HG03442 (cell line): Measurements from ENCODE around the gene TTC5.
A peak's percentile ranks its signal among the peaks of the same experiment; 100 is the strongest.
"Not testable (repeated sequence)": the region's sequence is repeated elsewhere in the genome, so short reads cannot be mapped to it uniquely, and the experiment has no call there.

Experiments used
- ATAC-seq: cut with Tn5 transposase; IDR thresholded peaks from one replicate; pipeline ENCODE4 v1.9.1; 2021; ENCODE audit warnings: mild to moderate bottlenecking, moderate library complexity; ENCODE audit not compliant: unreplicated experiment

TTC5 gene

DNA sequence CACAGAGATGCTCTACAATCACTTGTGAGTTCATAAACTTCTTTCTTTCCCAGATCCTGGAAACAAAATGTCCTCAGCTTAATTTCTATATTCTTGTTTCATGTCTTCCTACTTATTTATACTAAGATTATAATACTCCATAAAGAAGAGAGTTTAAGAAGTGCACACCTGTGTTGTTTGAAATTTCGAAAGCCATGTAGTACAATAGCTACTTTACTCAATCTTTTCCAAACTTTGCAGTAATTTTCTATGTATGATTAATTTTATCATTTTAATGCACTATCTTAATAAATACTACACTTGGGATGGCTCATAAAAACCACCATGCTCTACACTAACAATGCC is 300 bp upstream of the TTC5 start:
- ATAC-seq = no peak

DNA sequence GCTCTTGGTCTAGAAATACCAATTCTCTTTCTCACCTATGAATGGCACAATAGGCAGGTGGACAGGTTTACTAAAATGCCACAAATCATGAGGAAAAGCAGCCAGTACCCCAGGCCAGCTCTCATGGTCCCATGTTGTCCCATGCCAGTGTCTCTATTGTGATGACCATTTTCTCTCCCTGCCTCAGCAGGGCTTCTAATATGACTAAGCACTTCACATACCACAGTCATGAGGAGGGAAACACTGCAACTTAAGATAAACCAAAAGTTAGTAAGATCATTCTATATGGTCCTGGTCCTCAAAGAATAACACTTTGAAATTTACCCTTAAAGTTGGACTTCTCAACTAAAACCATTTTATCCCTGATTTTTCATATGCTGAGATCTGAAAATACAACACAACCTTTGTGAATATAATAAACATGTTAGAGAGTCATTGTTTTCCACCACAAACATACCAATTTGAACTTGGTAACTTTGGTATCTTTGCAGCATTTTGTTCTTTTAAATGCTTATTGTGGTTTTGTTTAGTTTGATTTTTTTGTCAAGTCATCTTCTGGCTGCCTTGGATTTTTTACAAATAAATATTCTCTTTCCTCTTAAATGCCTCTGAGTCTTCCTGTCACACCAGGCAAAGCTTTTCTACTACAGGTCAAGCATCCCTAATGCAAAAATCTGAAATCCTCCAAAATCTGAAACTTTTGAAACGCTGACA is 3.6 kb downstream of the TTC5 start:
- no peak for ATAC-seq

DNA sequence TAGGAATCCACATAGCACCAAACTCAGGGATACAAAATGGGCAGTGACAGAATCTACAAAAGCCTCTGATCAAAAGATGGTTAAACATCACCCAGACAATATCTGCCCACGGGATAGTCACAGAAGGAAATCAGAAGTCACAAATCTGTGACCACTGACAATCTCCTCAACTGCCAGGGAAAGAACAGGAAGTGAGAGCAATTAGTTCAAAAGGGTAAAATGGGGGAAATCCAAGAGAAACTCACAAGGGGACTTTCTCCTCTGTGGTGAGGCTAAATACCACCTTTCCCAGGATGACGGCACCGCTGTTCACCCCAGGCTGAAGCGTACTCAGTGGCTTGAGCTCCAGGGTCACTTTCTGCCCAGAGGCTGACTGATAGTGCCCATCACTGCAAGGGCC is 10.7 kb downstream of the TTC5 start:
- ATAC-seq = peak; percentile 93

DNA sequence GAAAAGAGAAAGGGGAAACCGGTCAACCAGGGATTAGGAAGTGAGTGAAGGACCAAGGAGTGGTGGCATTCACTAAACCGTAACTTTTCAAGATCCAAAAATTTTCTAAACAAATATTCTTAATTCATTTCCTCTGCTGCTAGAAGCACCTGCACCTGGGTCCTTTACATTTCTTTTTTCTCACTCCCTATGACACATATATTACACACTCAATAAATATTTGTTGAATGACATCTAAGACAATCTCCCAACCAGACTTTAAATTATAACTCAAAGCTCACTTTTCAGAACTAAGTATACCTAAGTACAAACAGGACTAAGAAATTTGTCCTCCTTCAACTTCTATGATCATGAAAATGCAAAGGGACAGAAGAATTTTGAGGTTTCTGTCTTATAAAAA is 11.1 kb downstream of the TTC5 start:
- ATAC-seq = no peak

DNA sequence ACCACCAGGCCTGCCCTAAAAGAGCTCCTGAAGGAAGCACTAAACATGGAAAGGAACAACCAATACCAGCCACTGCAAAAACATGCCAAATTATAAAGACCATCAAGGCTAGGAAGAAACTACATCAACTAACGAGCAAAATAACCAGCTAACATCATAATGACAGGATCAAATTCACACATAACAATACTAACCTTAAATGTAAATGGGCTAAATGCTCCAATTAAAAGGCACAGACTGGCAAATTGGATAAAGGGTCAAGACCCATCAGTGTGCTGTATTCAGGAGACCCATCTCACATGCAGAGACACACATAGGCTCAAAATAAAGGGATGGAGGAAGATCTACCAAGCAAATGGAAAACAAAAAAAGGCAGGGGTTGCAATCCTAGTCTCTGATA is 23.8 kb downstream of the TTC5 start:
- ATAC-seq = not testable (repeated sequence)

DNA sequence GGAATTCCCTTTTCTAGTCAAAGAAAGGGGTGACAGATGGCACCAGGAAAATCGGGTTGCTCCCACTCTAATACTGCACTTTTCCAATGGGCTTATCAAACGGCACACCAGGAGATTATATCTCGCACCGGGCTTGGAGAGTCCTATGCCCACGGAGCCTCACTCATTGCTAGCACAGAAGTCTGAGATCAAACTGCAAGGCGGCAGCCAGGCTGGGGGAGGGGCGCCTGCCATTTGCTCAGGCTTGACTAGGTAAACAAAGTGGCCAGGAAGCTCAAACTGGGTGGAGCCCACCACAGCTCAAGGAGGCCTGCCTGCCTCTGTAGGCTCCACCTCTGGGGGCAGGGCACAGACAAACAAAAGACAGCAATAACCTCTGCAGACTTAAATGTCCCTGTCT is 25.5 kb downstream of the TTC5 start:
- not testable (repeated sequence) for ATAC-seq

DNA sequence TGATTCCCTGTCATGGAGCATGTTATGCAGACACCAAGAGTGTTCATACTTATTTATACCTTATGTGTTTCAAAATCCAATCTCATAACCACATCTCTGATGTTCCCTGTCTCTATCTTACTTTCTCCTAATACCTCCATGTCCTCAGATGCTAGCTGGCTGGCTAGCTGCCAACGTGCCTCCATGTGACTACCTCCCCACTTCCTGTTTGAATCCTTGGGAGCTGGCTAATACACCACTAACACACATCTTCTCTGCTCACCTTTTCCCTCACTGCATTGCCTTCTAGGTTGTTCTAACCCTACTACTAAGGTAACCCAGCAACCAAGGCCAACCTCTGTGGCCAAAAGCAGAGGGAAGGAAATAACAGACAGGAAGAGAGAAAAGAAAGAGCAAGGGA is 27.3 kb downstream of the TTC5 start:
- no peak for ATAC-seq

DNA sequence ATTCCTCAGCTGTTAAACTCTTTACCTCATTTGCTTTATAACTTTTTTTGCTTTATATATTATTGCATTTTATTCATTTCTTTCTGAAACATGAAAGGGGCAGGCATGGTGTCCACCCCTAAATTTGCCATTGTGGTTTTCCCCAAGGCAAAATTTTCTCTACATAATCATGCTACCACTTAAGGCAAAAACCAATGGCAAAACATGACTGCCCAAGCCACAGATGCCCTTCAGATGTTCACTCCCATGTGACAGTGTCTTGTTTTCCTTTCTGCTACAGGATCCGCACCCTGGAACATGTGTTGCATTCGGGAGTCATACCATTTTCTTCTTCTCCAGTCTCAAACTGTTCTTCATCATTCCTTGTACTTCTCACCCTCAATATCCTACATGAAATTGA is 28.3 kb downstream of the TTC5 start:
- ATAC-seq = no peak

DNA sequence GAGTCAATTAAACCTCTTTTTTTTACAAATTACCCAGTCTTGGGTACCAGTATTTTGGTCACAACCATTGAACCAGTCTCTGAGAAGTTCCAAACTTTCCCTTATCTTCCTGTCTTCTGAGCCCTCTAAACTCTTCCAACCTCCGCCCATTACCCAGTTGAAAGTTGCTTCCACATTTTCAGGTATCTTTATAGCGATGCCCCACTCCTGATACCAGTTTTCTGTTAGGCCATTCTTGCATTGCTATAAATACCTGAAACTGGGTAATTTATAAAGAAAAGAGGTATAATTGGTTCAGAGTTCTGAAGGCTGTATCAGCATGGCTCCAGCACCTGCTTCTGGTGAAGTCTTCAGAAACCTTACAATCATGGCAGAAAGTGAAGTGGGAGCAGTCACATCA is 31.7 kb downstream of the TTC5 start:
- ATAC-seq = no peak

DNA sequence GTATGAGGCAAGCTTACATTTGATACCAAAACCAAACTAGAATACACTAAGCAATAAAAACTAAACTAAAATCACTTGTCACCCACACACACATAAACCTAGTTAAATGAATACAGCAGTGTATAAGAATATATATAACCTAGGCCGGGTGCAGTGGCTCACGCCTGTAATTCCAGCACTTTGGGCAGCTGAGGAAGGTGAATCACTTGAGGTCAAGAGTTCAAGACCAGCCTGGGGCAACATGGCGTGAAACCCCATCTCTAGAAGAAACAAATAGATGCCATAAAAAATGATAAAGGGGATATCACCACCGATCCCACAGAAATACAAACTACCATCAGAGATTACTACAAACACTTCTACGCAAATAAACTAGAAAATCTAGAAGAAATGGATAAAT is 41.4 kb downstream of the TTC5 start:
- ATAC-seq = not testable (repeated sequence)

DNA sequence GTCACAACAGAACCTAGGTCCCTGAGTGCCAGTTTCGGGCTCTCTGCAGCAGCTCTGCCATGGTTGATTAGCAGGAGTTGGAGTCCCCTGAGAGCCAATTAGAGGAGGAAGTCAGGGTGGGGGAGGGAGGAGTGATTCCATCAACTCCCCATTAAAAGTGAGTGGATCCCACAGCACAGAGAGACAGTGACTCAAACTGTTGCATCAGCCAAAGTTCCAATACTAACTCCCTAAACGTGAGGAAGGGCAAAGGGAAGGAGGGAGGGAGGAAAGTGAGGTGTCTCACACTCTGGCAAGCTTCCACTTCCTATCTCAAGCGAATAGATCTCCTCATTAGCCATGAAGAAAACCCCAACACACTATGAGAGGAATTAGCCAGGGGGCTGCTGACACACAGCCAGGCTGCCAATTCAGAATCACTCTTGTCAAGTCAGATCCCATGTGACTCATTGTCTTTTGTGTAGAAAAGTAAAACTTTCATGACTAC is 43.1 kb downstream of the TTC5 start:
- ATAC-seq = no peak

DNA sequence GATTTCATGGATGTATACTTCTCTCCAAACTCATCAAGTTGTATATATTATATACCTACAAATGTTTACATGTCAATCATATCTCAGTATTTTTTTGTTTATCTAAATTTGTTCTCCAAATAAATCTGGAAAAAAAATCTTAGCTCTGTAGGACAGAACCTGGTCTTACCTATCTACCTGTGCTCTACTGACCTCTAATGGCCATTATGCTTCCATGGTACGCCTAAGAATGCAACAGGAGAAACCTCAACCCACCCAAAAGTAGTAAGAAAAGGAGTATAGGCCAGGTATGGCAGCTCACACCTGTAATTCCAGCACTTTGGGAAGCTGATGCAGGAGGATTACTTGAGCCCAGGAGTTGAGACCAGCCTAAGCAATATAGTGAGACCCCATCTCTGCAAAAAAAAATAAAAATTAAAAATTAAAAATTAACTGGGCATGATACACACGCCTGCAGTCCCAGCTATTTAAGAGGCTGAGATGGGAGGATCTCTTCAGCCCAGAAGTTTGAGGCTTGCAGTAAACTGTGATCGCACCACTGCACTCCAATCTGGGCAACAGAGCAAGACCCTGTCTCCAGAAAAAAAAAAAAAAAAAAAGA is 58.0 kb downstream of the TTC5 start:
- ATAC-seq = no peak
